ENCODE data around the gene CRYZL1.
"Not testable (repeated sequence)": the region's sequence is repeated elsewhere in the genome, so short reads cannot be mapped to it uniquely, and the experiment has no call there.

CRYZL1 gene

DNA sequence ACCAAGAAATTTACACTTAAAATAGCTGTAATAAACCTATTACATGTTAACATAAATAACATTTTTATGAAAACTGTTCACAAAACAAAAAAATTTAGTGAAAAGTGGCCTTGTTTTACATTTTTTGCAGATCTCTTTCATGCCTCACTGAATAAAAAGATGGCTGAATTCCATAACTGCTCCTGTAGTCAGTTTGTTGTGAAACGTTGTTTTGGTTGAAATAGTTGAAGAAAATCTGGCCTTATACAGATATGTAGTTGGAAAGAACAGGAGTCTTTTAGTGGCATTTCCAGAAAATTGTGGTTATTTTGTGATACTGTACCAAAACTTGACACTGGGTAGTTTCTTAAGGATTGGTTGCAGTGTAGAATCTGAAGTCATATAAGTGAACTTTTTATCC lies 18.9 kb upstream of the CRYZL1 start:
- DNase-seq: no peak

DNA sequence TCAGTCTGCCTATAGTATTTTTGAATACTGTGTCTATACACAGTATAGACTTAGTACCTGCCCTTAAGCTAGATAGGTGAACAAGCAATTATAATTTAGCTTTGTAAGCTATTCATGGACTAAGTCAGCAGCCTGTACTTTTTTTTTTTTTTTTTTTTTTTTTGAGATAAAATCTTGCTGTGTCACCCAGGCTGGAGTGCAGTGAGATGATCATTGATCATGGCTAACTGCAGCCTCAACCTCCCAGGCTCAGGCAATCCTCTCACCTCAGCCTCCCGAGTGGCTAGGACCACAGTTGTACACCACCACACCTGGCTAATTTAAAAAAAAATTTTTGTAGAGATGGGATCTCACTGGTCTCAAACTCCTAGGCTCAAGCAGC lies 18.0 kb upstream of the CRYZL1 start:
- DNase-seq: no peak

- DNase-seq: no peak
These were observed 17.5 kb upstream of the CRYZL1 start for GRCh38 chr21:33658919-33659567.

DNA sequence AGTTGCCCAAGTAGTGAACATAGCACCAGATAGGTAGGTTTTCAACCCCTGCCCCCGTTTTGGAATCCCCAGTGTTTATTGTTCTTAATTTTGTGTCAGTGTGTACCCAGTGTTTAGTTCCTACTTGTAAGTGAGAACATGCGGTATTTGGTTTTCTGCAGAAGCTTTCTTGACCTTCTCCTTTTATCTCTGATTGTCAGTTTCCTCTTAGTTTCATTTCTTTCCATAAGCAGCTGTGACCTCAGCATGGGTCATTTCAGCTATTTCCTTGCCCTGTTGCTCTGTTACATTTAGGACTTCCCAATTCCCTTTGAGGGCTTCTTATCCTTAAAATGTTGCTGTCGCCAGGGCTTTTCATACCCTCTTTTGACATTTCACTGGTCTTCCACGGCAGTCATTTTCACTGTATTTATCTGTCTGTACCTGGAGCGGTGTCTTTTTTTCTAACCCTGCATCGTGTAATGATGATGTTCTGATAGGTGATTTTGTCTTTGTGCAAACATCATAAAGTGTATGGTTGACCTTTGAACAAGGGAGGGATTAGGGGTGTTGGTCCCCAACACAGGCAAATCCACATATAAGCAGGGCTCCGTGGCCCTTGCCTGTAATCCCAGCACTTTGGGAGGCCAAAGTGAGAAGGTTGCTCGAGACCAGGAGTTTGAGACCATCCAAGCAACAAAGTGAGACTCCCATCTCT lies 15.7 kb upstream of the CRYZL1 start:
- DNase-seq: peak; percentile 21

GRCh38 chr21:33655588-33656221 lies 14.2 kb upstream of the CRYZL1 start:
- peak; percentile 97 for DNase-seq

DNA sequence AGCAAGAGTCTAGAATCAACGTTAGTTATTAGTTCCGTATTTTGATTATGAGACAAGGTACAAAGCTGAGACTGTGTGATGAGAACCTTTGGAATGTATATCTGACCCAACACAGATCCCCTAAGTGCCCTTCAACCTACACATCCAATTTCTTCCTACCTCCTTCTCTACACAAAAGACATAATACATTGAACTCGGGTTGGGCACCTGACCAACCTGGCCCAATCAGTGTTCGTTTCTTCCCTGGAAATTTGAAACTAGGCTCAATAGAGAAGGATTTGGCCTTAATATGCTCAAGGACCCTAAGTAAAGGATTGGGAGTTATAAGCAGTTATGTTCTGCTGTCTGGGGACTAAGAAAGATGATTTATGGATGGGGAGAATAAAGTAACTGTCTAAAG lies 12.9 kb upstream of the CRYZL1 start:
- no peak for DNase-seq

DNA sequence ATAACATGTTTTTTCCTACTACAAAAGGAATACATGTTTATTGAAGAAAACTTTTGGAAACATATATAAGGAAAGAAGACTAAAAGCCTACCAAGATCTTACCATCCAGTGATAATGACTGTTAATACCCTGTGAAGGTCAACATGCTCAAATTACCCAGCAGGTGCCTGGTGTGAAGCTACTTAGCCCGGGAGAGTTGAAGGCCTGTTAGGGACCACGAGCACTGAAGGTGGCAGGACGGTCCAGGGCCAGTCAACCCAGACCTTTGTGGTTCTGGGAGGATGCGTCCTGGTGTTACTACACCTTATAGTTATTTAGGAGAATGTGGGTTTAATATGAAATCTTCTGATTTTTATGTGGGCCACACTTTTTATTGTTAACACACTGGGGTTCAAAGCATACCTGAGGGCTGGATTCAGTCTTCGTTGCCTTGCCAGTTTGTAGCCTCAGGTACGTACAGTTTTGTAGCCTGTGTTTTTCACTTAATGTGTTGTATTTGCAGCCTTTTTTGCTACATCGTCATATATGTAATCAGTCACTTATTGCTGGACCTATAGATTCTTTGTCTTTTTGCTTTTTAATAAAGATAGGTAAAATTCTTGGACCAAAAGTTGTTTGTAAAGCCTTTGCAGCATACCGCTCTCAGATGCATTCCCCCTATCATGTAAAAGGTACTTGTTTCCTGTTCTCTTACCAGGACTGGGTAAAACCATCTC lies 10.6 kb upstream of the CRYZL1 start:
- DNase-seq: no peak

DNA sequence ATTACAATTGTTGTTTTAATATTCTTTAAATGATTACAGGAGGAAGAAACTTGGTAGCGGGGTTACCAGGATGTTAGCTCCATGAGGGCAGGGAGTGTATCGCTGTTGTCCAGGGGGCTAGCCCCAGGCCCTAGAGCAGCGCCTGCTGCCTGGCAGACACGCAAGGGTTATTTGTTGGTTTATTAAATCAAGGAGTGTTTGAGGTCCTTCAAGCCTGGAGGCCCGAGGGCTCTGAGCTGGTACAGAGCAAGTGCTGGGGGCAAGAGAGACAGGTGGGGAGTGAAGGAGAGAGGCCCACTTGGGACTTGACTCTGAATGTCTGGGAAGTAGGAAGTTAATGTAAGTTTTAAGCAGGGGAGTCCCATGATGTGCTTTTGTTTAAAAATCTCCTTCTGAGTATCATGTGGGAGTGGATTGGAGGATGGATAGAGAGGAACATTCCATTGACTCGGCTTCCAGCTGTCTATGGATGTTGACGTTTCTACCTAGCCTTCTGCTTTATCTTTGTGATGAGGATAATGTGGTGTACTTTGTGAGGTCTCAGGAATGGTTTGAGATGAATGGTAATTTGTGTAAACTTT lies 9.5 kb upstream of the CRYZL1 start:
- DNase-seq: no peak

- no peak for DNase-seq
These were observed 8.7 kb upstream of the CRYZL1 start for GRCh38 chr21:33650230-33650629.

GRCh38 chr21:33648555-33648954 lies 7.0 kb upstream of the CRYZL1 start:
- DNase-seq: no peak

DNA sequence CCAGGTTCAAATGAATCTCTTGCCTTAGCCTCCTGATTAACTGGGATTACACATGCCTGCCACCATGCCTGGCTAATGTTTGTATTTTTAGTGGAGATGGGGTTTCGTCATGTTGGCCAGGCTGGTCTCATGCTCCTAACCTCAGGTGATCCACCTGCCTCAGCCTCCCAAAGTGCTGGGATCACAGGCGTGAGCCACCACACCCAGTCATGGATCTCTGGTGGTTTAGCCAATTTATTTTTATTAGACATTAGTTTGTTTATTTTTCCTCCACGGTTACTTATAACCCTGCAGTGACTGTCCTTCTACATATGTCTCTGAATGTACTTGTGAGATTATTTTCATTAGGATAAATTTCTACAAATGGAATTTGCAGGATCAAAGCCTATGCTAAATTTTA lies 6.0 kb upstream of the CRYZL1 start:
- DNase-seq: no peak

GRCh38 chr21:33645730-33646129 lies 4.2 kb upstream of the CRYZL1 start:
- DNase-seq: no peak

- peak; percentile 59 for DNase-seq
These were observed 3.0 kb upstream of the CRYZL1 start for GRCh38 chr21:33644383-33645074.

DNA sequence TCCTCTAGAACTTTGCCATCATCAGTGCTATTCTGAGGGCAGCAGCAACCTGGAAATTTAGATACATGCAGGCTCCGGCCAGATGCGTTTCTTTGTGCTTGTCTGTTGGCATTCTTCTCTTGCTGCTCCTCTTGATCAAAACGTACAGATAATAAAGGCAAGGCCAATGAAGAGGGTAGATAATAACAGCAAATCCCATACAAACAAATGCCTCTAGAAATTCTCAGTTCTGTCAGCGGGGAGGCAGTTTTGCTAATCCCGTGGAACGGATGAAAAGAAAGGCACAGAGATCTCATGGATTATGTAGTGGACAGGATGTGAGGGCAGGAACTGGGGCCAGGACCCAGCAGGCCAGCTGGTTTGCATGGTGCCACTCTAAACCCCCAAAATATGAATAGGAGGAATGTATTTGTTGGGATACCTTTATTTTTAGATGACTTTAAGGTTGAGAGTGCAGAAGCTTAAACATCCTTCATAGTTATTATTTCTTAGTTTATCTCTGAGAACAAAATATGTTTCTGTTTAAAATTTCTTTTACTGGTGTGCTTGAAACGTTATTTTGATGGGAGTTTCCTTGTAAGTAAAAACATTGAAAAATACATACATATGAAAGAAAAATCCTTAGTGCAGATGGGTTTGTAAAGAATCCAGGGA lies 2.2 kb upstream of the CRYZL1 start:
- peak; percentile 51 for DNase-seq

DNA sequence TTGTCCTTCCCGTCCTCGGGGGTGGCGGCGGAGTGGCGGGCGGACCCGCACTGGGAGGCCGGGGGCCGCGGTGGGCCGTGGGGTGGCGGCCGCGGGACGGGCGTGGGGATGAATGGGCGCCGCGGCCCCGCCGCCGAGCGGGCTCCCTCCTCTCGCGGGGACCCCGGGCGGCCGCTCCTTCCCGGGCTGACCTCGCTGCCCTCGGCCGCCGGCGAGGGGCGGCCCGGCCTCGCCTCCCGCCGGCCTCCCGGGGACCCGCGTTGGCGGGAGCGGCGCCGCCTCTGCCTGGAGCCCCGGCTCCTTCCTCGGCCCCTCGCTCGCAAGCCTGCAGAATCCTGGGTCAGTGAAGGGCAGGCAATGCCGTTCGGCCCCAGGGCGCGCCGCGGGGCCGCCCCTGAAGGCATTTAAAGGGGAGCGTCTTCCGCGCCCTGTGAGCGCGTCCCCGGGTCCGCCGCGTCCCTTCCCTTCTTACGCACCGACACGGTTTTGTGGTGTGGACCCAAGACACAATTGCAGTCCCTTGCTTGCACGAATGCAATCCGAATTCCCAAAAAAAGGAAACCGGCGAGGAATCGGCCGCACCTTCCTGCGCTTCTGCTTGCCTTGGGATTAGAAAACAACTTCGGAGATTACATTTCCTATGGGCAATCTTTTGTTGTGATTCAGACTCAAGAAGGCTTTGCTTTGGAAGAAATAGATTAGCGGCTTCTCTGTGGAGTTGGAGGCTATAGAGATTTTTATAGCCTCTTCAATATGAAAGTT lies 1.5 kb upstream of the CRYZL1 start:
- peak; percentile 45 for DNase-seq

GRCh38 chr21:33642027-33642895 lies 720 bp upstream of the CRYZL1 start, which contains the start of gene ITSN1:
Gene ITSN1, plus strand, starts transcription at chr21:33642501. Its CDS starts 76,328 bp downstream, at chr21:33718829.
- DNase-seq: peak; percentile 100

- peak; percentile 36 for DNase-seq
These were observed 717 bp downstream of the CRYZL1 start for GRCh38 chr21:33640697-33641351.

- no peak for DNase-seq
These were observed 7.3 kb downstream of the CRYZL1 start for GRCh38 chr21:33634254-33634653.

DNA sequence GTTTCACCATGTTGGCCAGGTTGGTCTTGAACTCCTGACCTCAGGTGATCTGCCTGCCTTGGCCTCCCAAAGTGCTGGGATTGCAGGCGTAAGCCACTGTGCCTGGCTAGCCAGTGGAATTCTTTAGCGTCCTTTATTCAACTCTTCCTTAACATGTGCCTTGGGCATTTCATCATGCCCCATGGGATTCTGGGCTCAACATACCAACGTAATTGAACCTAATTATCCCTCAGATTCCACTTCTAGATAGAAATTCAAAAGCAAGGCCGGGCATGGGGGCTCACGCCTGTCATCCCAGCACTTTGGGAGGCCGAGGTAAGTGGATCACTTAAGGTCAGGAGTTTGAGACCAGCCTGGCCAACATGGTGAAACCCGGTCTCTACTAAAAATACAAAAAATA lies 15.4 kb downstream of the CRYZL1 start:
- DNase-seq: not testable (repeated sequence)

- DNase-seq: no peak
These were observed 19.3 kb downstream of the CRYZL1 start for GRCh38 chr21:33622253-33622652.

Measured in EL (cell line).